MCF 10A (cell line): ENCODE data around the gene TIMM21. TPM values are rescaled to one million over a fixed set of nuclear protein-coding genes. Genes with fewer than 3 reads are reported as not detected.

ENCODE experiments used
- BruUV-seq: library from RNA; stranded (reverse); fragments of 400-500 nt; replicated peaks from 2 replicates; lab custom pipeline; 2021; lab: Mats Ljungman, UMichigan
- CTCF ChIA-PET: fragments of 300-600 bp; sonication (Branson Sonifier 250); formaldehyde crosslinking; extraction: SDS; loops from one replicate; lab custom pipeline; 2021; ENCODE audit warnings: antibody characterized with exemption, inconsistent platforms; lab: Yijun Ruan, JAX
- POLR2A ChIA-PET: fragments of 300-600, 350-650 bp; sonication (Branson Sonifier 250); formaldehyde crosslinking; extraction: SDS; loops from one replicate; lab custom pipeline; 2020; ENCODE audit warnings: antibody characterized with exemption, inconsistent platforms; lab: Yijun Ruan, JAX
- DNase-seq: peaks from one replicate; pipeline ENCODE4 v3.0.0-alpha.2; 2018; ENCODE audit not compliant: unreplicated experiment
- H3K27ac Mint-ChIP-seq: one replicate; pipeline ENCODE4 v1.8.0; 2022; ENCODE audit warnings: mild to moderate bottlenecking, low read depth, mixed read lengths; ENCODE audit not compliant: unreplicated experiment
- H3K27me3 Mint-ChIP-seq: one replicate; pipeline ENCODE4 v1.8.0; 2022; ENCODE audit warnings: mixed read lengths; ENCODE audit not compliant: insufficient read depth, unreplicated experiment
- H3K36me3 Mint-ChIP-seq: one replicate; pipeline ENCODE4 v1.8.0; 2022; ENCODE audit warnings: mild to moderate bottlenecking, moderate library complexity, mixed read lengths; ENCODE audit not compliant: insufficient read depth, unreplicated experiment
- H3K4me1 Mint-ChIP-seq: one replicate; pipeline ENCODE4 v1.8.0; 2022; ENCODE audit warnings: mixed read lengths; ENCODE audit not compliant: insufficient read depth, unreplicated experiment
- H3K4me3 Mint-ChIP-seq: one replicate; pipeline ENCODE4 v1.8.0; 2022; ENCODE audit warnings: mild to moderate bottlenecking, moderate library complexity, mixed read lengths; ENCODE audit not compliant: unreplicated experiment
- H3K9me3 Mint-ChIP-seq: one replicate; pipeline ENCODE4 v1.8.0; 2022; ENCODE audit warnings: mixed read lengths; ENCODE audit not compliant: unreplicated experiment
- CTCF ChIP-seq: fragments of 200-600 bp; IDR thresholded peaks from one replicate; pipeline ENCODE4 v1.8.0; 2022; ENCODE audit warnings: antibody characterized with exemption, mild to moderate bottlenecking; ENCODE audit not compliant: unreplicated experiment
- intact Hi-C: fragments of 100-400 bp; cut with micrococcal nuclease; formaldehyde crosslinking; loops from 2 replicates; pipeline ENCODE4 v1.14.1; 2022
- total RNA-seq: library from RNA; stranded (reverse); gene quantifications from 2 replicates; pipeline ENCODE4 v1.2.3, GENCODE V29; 2022

The TIMM21 gene
- total RNA-seq, 1 experiment from 2014 or later = 33.4 TPM

- no peak overlapping the region for H3K27ac Mint-ChIP-seq
- intact Hi-C loops = loop anchor here (1.0 to 5.0 kb wide), 8 partner anchors 91 to 1495 kb away; no protein-coding TSS in a partner anchor
Observed at GRCh38 chr18:74196220-74197119, 48.1 kb downstream of the TIMM21 start.

GRCh38 chr18:74197705-74198341, 49.5 kb downstream of the TIMM21 start:
- ChIA-PET CTCF (interaction anchor here (0.6 to 4.7 kb wide), 31 partner anchors 9 to 1532 kb away, joined by 3 to 89 read pairs (median 4); no protein-coding TSS in a partner anchor), POLR2A (interaction anchor here (0.6 to 1.7 kb wide), 3 partner anchors 144 to 301 kb away, joined by 3 to 5 read pairs (median 4); no protein-coding TSS in a partner anchor)
- TF ChIP-seq CTCF = no peak
- intact Hi-C loops = loop anchor here (5.0 kb wide), 1 partner anchor 1436 kb away; no protein-coding TSS in a partner anchor
- DNase-seq = no peak
- BruUV-seq = no TSS peak
- H3K27ac Mint-ChIP-seq = no peak overlapping the region
- peaks cover 24% of the 10 kb centered on the region for H3K27me3 Mint-ChIP-seq
- H3K4me3 Mint-ChIP-seq = no peak overlapping the region
- H3K4me1 Mint-ChIP-seq = peaks cover 5% of the 10 kb centered on the region
- no peaks in the 10 kb centered on the region for H3K36me3 Mint-ChIP-seq
- no peaks in the 10 kb centered on the region for H3K9me3 Mint-ChIP-seq

More at GRCh38 chr18:74196220-74197119, 48.1 kb downstream of the TIMM21 start:
- Mint-ChIP-seq H3K9me3 (no peaks in the 10 kb centered on the region), H3K4me1 (peaks cover 5% of the 10 kb centered on the region), H3K36me3 (no peaks in the 10 kb centered on the region), H3K27me3 (peaks cover 25% of the 10 kb centered on the region), H3K4me3 (peak overlapping the region; percentile 70)
- TF ChIP-seq CTCF = peak; percentile 82
- peak; percentile 75 for DNase-seq
- CTCF ChIA-PET = interaction anchor here (0.5 to 4.7 kb wide), 23 partner anchors 9 to 1487 kb away, joined by 3 to 89 read pairs (median 4); no protein-coding TSS in a partner anchor
- POLR2A ChIA-PET = interaction anchor here (0.5 to 1.7 kb wide), 5 partner anchors 40 to 1398 kb away, joined by 3 to 5 read pairs (median 4); no protein-coding TSS in a partner anchor
- no TSS peak for BruUV-seq

- DNase-seq = no peak
- POLR2A ChIA-PET = interaction anchor here (1.7 kb wide), 1 partner anchor 300 kb away, joined by 5 read pairs; no protein-coding TSS in a partner anchor
- Mint-ChIP-seq H3K4me3 (no peak overlapping the region), H3K4me1 (peaks cover 5% of the 10 kb centered on the region), H3K27me3 (peaks cover 18% of the 10 kb centered on the region), H3K27ac (no peak overlapping the region), H3K36me3 (no peaks in the 10 kb centered on the region), H3K9me3 (no peaks in the 10 kb centered on the region)
- CTCF ChIA-PET = interaction anchor here (0.6 to 4.7 kb wide), 20 partner anchors 15 to 353 kb away, joined by 3 to 89 read pairs (median 5); no protein-coding TSS in a partner anchor
- BruUV-seq = no TSS peak
- TF ChIP-seq CTCF = no peak
- intact Hi-C loops = loop anchor here (5.0 kb wide), 1 partner anchor 1436 kb away; no protein-coding TSS in a partner anchor
Observed at GRCh38 chr18:74198453-74198852, 50.1 kb downstream of the TIMM21 start.
